MCF 10A (cell line): ENCODE data around the gene FIBCD1. TPM values are rescaled to one million over a fixed set of nuclear protein-coding genes. Genes with fewer than 3 reads are reported as not detected.

Experiments
- BruUV-seq: library from RNA; stranded (reverse); fragments of 400-500 nt; replicated peaks from 2 replicates; lab custom pipeline; 2021; lab: Mats Ljungman, UMichigan
- CTCF ChIA-PET: fragments of 300-600 bp; sonication (Branson Sonifier 250); formaldehyde crosslinking; extraction: SDS; loops from one replicate; lab custom pipeline; 2021; ENCODE audit warnings: antibody characterized with exemption, inconsistent platforms; lab: Yijun Ruan, JAX
- POLR2A ChIA-PET: fragments of 300-600, 350-650 bp; sonication (Branson Sonifier 250); formaldehyde crosslinking; extraction: SDS; loops from one replicate; lab custom pipeline; 2020; ENCODE audit warnings: antibody characterized with exemption, inconsistent platforms; lab: Yijun Ruan, JAX
- DNase-seq: peaks from one replicate; pipeline ENCODE4 v3.0.0-alpha.2; 2018; ENCODE audit not compliant: unreplicated experiment
- H3K27ac Mint-ChIP-seq: one replicate; pipeline ENCODE4 v1.8.0; 2022; ENCODE audit warnings: mild to moderate bottlenecking, low read depth, mixed read lengths; ENCODE audit not compliant: unreplicated experiment
- H3K27me3 Mint-ChIP-seq: one replicate; pipeline ENCODE4 v1.8.0; 2022; ENCODE audit warnings: mixed read lengths; ENCODE audit not compliant: insufficient read depth, unreplicated experiment
- H3K36me3 Mint-ChIP-seq: one replicate; pipeline ENCODE4 v1.8.0; 2022; ENCODE audit warnings: mild to moderate bottlenecking, moderate library complexity, mixed read lengths; ENCODE audit not compliant: insufficient read depth, unreplicated experiment
- H3K4me1 Mint-ChIP-seq: one replicate; pipeline ENCODE4 v1.8.0; 2022; ENCODE audit warnings: mixed read lengths; ENCODE audit not compliant: insufficient read depth, unreplicated experiment
- H3K4me3 Mint-ChIP-seq: one replicate; pipeline ENCODE4 v1.8.0; 2022; ENCODE audit warnings: mild to moderate bottlenecking, moderate library complexity, mixed read lengths; ENCODE audit not compliant: unreplicated experiment
- H3K9me3 Mint-ChIP-seq: one replicate; pipeline ENCODE4 v1.8.0; 2022; ENCODE audit warnings: mixed read lengths; ENCODE audit not compliant: unreplicated experiment
- CTCF ChIP-seq: fragments of 200-600 bp; IDR thresholded peaks from one replicate; pipeline ENCODE4 v1.8.0; 2022; ENCODE audit warnings: antibody characterized with exemption, mild to moderate bottlenecking; ENCODE audit not compliant: unreplicated experiment
- intact Hi-C: fragments of 100-400 bp; cut with micrococcal nuclease; formaldehyde crosslinking; loops from 2 replicates; pipeline ENCODE4 v1.14.1; 2022
- total RNA-seq: library from RNA; stranded (reverse); gene quantifications from 2 replicates; pipeline ENCODE4 v1.2.3, GENCODE V29; 2022

The FIBCD1 gene
- total RNA-seq, 1 experiment from 2014 or later, result 1.6 TPM

GRCh38 chr9:130972957-130973685 lies 34.1 kb upstream of the FIBCD1 start:
- H3K27me3 Mint-ChIP-seq, result peaks cover 37% of the 10 kb centered on the region
- no peak overlapping the region for H3K4me3 Mint-ChIP-seq
- no peaks in the 10 kb centered on the region for H3K4me1 Mint-ChIP-seq
- no peaks in the 10 kb centered on the region for H3K9me3 Mint-ChIP-seq
- no peaks in the 10 kb centered on the region for H3K36me3 Mint-ChIP-seq
- POLR2A ChIA-PET, result interaction anchor here (0.6 kb wide), 1 partner anchor 72 kb away, joined by 4 read pairs; no protein-coding TSS in a partner anchor
- TF ChIP-seq CTCF, result no peak
- intact Hi-C loops, result no loop called here
- DNase-seq, result no peak
- CTCF ChIA-PET, result interaction anchor here (0.7 to 1.1 kb wide), 3 partner anchors 32 to 73 kb away, joined by 3 to 4 read pairs (median 3); no protein-coding TSS in a partner anchor
- no TSS peak for BruUV-seq
- H3K27ac Mint-ChIP-seq, result no peak overlapping the region

- peaks cover 37% of the 10 kb centered on the region for H3K27me3 Mint-ChIP-seq
- CTCF ChIA-PET, result no interaction called here
- H3K36me3 Mint-ChIP-seq, result no peaks in the 10 kb centered on the region
- no peak for DNase-seq
- no TSS peak for BruUV-seq
- peak overlapping the region; percentile 2 for H3K27ac Mint-ChIP-seq
- no peaks in the 10 kb centered on the region for H3K9me3 Mint-ChIP-seq
- POLR2A ChIA-PET, result no interaction called here
- H3K4me1 Mint-ChIP-seq, result no peaks in the 10 kb centered on the region
- TF ChIP-seq CTCF, result no peak
- H3K4me3 Mint-ChIP-seq, result no peak overlapping the region
- intact Hi-C loops, result no loop called here
Observed at GRCh38 chr9:130972277-130972956, 33.4 kb upstream of the FIBCD1 start.

GRCh38 chr9:130971294-130971849 lies 32.3 kb upstream of the FIBCD1 start:
- Mint-ChIP-seq H3K4me1 (no peaks in the 10 kb centered on the region), H3K9me3 (no peaks in the 10 kb centered on the region), H3K4me3 (no peak overlapping the region), H3K27me3 (peaks cover 37% of the 10 kb centered on the region), H3K36me3 (no peaks in the 10 kb centered on the region), H3K27ac (peak overlapping the region; percentile 2)
- ChIA-PET POLR2A (no interaction called here), CTCF (no interaction called here)
- no peak for DNase-seq
- no TSS peak for BruUV-seq
- intact Hi-C loops, result no loop called here
- TF ChIP-seq CTCF, result no peak

- no peak for TF ChIP-seq CTCF
- CTCF ChIA-PET, result no interaction called here
- Mint-ChIP-seq H3K4me3 (no peak overlapping the region), H3K27me3 (peaks cover 37% of the 10 kb centered on the region), H3K4me1 (no peaks in the 10 kb centered on the region), H3K9me3 (no peaks in the 10 kb centered on the region), H3K27ac (no peak overlapping the region), H3K36me3 (no peaks in the 10 kb centered on the region)
- intact Hi-C loops, result no loop called here
- BruUV-seq, result no TSS peak
- DNase-seq, result no peak
- POLR2A ChIA-PET, result no interaction called here
Observed at GRCh38 chr9:130970855-130971254, 31.8 kb upstream of the FIBCD1 start.
